Loucy (cell line): Measurements from ENCODE around the gene PDRG1.

Experiments used
- EZH2phosphoT487 ChIP-seq: fragments of 200-600 bp; IDR thresholded peaks from 2 replicates; pipeline ENCODE4 v1.6.1; 2018; ENCODE audit warnings: antibody characterized with exemption, mild to moderate bottlenecking, moderate library complexity, borderline replicate concordance
- TF ChIP-seq, protein P1 (sequence below): fragments of 200-600 bp; sonication (generic); conservative IDR thresholded peaks from 2 replicates; pipeline ENCODE4 v1.5.1; 2014; ENCODE audit warnings: mild to moderate bottlenecking, antibody characterized with exemption, low read length

DNA sequence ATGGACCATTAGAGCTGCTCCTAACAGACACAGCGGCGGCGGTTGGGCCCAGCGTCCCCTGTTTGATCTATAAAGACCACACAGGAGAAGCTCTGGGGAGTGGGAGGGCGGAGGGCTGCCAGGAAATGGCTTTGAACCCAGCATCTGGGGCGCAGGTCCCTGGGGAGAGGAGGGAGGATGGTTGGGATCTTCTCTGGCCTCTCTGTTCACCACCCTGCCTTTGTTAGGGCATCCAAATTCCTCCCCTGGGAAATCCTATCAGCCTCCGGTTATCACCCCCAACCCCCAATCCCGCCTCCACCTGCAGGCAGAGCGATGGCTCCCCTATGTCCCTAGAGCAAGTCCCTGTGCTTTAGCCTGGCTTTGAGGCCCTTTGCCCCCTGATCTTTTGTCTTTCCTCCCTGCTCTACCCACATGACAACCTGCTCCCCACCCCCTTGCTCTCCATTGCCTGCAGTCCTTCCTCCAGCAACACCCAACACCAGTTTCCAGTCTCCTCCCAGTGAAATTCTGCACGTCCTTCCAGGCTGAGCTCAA lies 23.2 kb upstream of the PDRG1 start:
- TF ChIP-seq, protein P1, sequence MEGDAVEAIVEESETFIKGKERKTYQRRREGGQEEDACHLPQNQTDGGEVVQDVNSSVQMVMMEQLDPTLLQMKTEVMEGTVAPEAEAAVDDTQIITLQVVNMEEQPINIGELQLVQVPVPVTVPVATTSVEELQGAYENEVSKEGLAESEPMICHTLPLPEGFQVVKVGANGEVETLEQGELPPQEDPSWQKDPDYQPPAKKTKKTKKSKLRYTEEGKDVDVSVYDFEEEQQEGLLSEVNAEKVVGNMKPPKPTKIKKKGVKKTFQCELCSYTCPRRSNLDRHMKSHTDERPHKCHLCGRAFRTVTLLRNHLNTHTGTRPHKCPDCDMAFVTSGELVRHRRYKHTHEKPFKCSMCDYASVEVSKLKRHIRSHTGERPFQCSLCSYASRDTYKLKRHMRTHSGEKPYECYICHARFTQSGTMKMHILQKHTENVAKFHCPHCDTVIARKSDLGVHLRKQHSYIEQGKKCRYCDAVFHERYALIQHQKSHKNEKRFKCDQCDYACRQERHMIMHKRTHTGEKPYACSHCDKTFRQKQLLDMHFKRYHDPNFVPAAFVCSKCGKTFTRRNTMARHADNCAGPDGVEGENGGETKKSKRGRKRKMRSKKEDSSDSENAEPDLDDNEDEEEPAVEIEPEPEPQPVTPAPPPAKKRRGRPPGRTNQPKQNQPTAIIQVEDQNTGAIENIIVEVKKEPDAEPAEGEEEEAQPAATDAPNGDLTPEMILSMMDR: no peak
- no peak for TF ChIP-seq EZH2phosphoT487
